GM19240 (cell line): ENCODE results near the gene CARMIL3.

Experiments used
- DNase-seq: peaks from one replicate; pipeline ENCODE4 v3.0.0; 2011; ENCODE audit warnings: low spot score; ENCODE audit not compliant: insufficient read length

CARMIL3 gene

GRCh38 chr14:24060984-24061913 lies 9.4 kb downstream of the CARMIL3 start:
- DNase-seq: no peak

GRCh38 chr14:24062216-24062980 lies 10.6 kb downstream of the CARMIL3 start:
- DNase-seq: no peak

GRCh38 chr14:24063263-24063836 lies 11.5 kb downstream of the CARMIL3 start:
- no peak for DNase-seq

- no peak for DNase-seq
These were observed 12.4 kb downstream of the CARMIL3 start for GRCh38 chr14:24064091-24064795.

GRCh38 chr14:24064856-24065255 lies 13.0 kb downstream of the CARMIL3 start:
- no peak for DNase-seq

GRCh38 chr14:24065408-24065807 lies 13.6 kb downstream of the CARMIL3 start:
- DNase-seq: no peak

- DNase-seq: no peak
These were observed 14.8 kb downstream of the CARMIL3 start for GRCh38 chr14:24066496-24067132.

GRCh38 chr14:24067133-24068082 lies 15.6 kb downstream of the CARMIL3 start:
- no peak for DNase-seq

- DNase-seq: no peak
These were observed 17.1 kb downstream of the CARMIL3 start for GRCh38 chr14:24068711-24069410.

- no peak for DNase-seq
These were observed 17.6 kb downstream of the CARMIL3 start for GRCh38 chr14:24069411-24069735.

- no peak for DNase-seq
These were observed 18.7 kb downstream of the CARMIL3 start for GRCh38 chr14:24070285-24071143.

GRCh38 chr14:24071144-24071697 lies 19.4 kb downstream of the CARMIL3 start, which contains the start of gene CPNE6:
TSS of gene CPNE6 (plus strand) at chr14:24071562. CDS start at chr14:24072937, 1,375 bp downstream.
- no peak for DNase-seq

GRCh38 chr14:24071836-24072430 lies 20.1 kb downstream of the CARMIL3 start:
- no peak for DNase-seq

GRCh38 chr14:24072436-24072835 lies 20.6 kb downstream of the CARMIL3 start:
- no peak for DNase-seq

- DNase-seq: no peak
These were observed 21.4 kb downstream of the CARMIL3 start for GRCh38 chr14:24072881-24073877.
